Transverse colon (tissue), 4 donors: ENCODE data around the gene SNU13. TPM values are rescaled to one million over a fixed set of nuclear protein-coding genes. Genes with fewer than 3 reads are reported as not detected.

Experiments used
- DNase-seq: peaks from one replicate; pipeline ENCODE4 v3.0.0-alpha.2; 2019
- H3K27ac ChIP-seq, 4 donors: fragments of 200-600 bp; sonication (generic); 2 replicates each; pipeline ENCODE4 v1.5.1; 2016 to 2018; ENCODE audit warnings: inconsistent platforms in 4 of 4
- H3K27me3 ChIP-seq: fragments of 200-600 bp; sonication (generic); 2 replicates; pipeline ENCODE4 v1.5.1; 2017; ENCODE audit warnings: inconsistent platforms
- H3K36me3 ChIP-seq, 4 donors: fragments of 200-600 bp; sonication (generic); 2 replicates each; pipeline ENCODE4 v1.5.1; 2017 to 2019; ENCODE audit warnings: inconsistent platforms in 4 of 4
- H3K4me1 ChIP-seq, 4 donors: fragments of 200-600 bp; sonication (generic); 2 replicates each; pipeline ENCODE4 v1.5.1; 2017 to 2020; ENCODE audit warnings: inconsistent platforms in 4 of 4
- H3K4me3 ChIP-seq, 4 donors: fragments of 200-600 bp; sonication (generic); 1 replicate in 1 of 4; 2 replicates in 3 of 4; pipeline versions ENCODE4 v1.5.1 to v1.6.1; 2017 to 2019; ENCODE audit warnings: inconsistent platforms in 4 of 4
- H3K9me3 ChIP-seq, 2 donors: fragments of 200-600 bp; sonication (generic); 2 replicates each; pipeline ENCODE4 v1.5.1; 2017 to 2019; ENCODE audit warnings: inconsistent platforms in 2 of 2
- EP300 ChIP-seq: sonication (generic); formaldehyde crosslinking; IDR thresholded peaks from one replicate; pipeline ENCODE4 v1.6.1; 2017; ENCODE audit warnings: antibody characterized with exemption, low read depth
- POLR2A ChIP-seq: fragments of 450-650 bp; IDR thresholded peaks from one replicate; pipeline ENCODE4 v1.6.1; 2016; ENCODE audit warnings: antibody characterized with exemption, mild to moderate bottlenecking, moderate library complexity
- POLR2AphosphoS5 ChIP-seq, 3 donors: sonication (generic); formaldehyde crosslinking; IDR thresholded peaks; one replicate each; pipeline ENCODE4 v1.6.1; 2016; ENCODE audit warnings: antibody characterized with exemption in 3 of 3
- WGBS, 2 donors: methylation state at CpG; one replicate each; pipeline ENCODE4 v1.1.5; 2018; ENCODE audit warnings: low coverage in 1 of 2; 5-methylcytosine and 5-hydroxymethylcytosine counted together
- in situ Hi-C, 4 donors: fragments of 200-750 bp; cut with MboI; loops; one replicate each; pipeline versions ENCODE4 v1.15.0 to v1.15.1; 2017; ENCODE audit warnings: low sequenced_read_pairs in 3 of 4, low pct_ligation_motif_present in 1 of 4, low pct_unique_long_range_greater_than_20kb in 1 of 4
- intact Hi-C: fragments of 100-400 bp; cut with DNase I; formaldehyde crosslinking; loops from one replicate; pipeline ENCODE4 v1.15.1; 2023; ENCODE audit warnings: low total_unique reads
- total RNA-seq, 4 donors: library from RNA; depleted of rRNA; stranded (reverse); fragments of >200 nt; gene quantifications; one replicate each; pipeline ENCODE4 v1.1.0, GENCODE V29; 2016
- TF ChIP-seq, protein P1 (sequence below), 5 experiments: fragments of 200-600 bp in 3 of 5; fragments of 450-650 bp in 2 of 5; sonication (generic) in 3 of 5; IDR thresholded peaks; 1 replicate in 2 of 5; 2 replicates in 3 of 5; pipeline ENCODE4 v1.5.1; 2016 to 2017; ENCODE audit warnings: antibody characterized with exemption in 5 of 5, inconsistent platforms in 3 of 5, mild to moderate bottlenecking in 2 of 5, moderate library complexity in 1 of 5

The SNU13 gene
- total RNA-seq, 4 donors from 2014 or later, result 32.9 to 89.4 (median 58.9) TPM

DNA sequence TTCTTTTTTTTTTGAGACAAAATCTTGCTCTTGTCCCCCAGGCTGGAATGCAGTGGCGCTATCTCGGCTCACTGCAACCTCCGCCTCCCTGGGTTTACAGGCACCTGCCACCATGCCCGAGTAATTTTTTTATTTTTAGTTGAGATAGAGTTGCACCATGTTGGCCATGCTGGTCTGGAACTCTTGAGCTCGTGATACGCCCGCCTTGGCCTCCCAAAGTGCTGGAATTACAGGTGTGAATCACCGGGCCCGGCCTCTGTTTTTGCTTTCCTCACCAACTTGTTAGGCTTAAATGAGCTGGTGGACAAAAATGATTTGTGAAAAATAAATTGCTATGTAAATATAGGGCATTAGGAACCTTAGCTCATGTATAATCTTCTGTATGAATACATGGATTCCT, 14.1 kb upstream of the SNU13 start:
- in situ Hi-C loops (no loop called here), intact Hi-C loops (no loop called here)
- Histone ChIP-seq H3K4me1 (peaks cover 0 to 8% (median 4%) of the 10 kb centered on the region in 4 donors), H3K9me3 (no peaks in the 10 kb centered on the region), H3K27ac (no peak overlapping the region), H3K4me3 (no peak overlapping the region), H3K36me3 (no peaks in the 10 kb centered on the region), H3K27me3 (no peaks in the 10 kb centered on the region)
- TF ChIP-seq EP300, result no peak
- no peak for TF ChIP-seq POLR2AphosphoS5 (IDR thresholded peaks at IDR 0.05)
- no peak for TF ChIP-seq POLR2A
- TF ChIP-seq, protein P1, sequence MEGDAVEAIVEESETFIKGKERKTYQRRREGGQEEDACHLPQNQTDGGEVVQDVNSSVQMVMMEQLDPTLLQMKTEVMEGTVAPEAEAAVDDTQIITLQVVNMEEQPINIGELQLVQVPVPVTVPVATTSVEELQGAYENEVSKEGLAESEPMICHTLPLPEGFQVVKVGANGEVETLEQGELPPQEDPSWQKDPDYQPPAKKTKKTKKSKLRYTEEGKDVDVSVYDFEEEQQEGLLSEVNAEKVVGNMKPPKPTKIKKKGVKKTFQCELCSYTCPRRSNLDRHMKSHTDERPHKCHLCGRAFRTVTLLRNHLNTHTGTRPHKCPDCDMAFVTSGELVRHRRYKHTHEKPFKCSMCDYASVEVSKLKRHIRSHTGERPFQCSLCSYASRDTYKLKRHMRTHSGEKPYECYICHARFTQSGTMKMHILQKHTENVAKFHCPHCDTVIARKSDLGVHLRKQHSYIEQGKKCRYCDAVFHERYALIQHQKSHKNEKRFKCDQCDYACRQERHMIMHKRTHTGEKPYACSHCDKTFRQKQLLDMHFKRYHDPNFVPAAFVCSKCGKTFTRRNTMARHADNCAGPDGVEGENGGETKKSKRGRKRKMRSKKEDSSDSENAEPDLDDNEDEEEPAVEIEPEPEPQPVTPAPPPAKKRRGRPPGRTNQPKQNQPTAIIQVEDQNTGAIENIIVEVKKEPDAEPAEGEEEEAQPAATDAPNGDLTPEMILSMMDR (IDR thresholded peaks at IDR 0.05), result no peak
- 95% methylated on average over 9 of the region's 9 CpGs; no CpG with 5 or more reads in 1 of the 2 donors for WGBS, 2 donors
- DNase-seq, result no peak

DNA sequence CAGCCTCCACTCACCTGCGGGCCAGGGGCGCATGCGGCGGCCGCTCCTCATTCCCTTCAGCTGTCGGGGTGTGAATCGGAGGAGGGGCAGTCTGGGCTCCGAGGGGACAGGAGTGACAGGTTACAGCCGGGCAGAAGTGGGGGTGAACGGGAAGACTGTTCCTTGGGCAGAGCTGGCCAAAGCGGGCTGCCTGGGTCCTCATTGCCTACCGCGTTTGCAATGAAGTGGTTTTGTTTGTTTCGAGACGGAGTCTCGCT, 11.4 kb upstream of the SNU13 start:
- in situ Hi-C loops, result no loop called here
- no peak for DNase-seq
- no peak for TF ChIP-seq POLR2A
- no peak for TF ChIP-seq POLR2AphosphoS5 (IDR thresholded peaks at IDR 0.05)
- TF ChIP-seq EP300, result no peak
- TF ChIP-seq, protein P1 (IDR thresholded peaks at IDR 0.05), result no peak

DNA sequence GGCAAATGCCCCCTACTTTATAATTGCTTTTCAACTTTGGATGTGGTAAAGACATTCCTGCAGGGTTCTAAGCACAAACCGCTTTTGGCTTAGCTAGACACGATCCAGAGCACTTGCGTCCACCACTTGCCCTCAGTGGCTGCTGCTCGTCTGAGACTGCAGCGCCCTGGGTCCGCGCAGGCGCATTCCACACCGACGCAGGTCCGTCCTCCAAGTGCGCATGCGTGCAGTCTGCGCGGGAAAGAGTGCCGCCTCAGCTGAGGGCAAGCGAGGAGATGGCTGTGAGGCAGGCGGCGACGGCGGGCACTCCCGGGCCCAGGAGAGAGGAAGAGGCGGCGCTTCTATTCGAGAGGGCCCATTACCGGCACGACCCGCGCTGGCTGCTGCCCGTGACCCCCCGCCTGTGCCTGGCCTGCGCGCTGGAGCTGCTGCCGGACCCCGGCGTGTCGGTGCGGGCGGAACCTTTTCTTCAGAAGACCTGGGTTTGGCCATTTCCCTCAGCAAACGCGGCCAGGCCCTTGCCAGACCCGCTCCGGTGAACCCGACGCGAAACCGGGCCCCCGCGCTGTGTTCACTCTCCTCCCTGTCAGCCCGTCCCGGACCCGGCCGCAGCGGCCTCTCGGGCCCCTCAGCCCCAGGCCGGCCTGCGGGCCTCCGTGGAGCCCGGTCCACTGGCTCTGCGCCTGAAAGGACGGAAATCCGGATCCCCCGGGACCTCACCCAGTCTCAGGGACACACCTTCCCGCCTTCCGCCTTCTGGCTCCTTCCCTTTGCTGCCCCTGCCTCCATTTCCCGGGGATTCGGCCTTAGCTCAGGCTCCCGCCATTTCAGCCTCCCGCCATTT, 10.8 kb upstream of the SNU13 start, which contains the start of gene MEI1:
Gene MEI1 (plus strand): TSS at position 240 of the 844 bp plus-strand sequence. CDS start 36 bp downstream, at position 276.
- intact Hi-C loops (loop anchor here (5.0 kb wide), 2 partner anchors 158 to 243 kb away; no protein-coding TSS in a partner anchor), in situ Hi-C loops (loop anchor here in 3 of 4 donors (5.0 to 10.0 kb wide), 2 partner anchors 243 to 245 kb away; partner anchors contain the start of gene CENPM (in 1 of the 3))
- Histone ChIP-seq H3K9me3 (no peaks in the 10 kb centered on the region), H3K4me1 (peaks cover 4 to 18% (median 14%) of the 10 kb centered on the region in 4 donors), H3K27ac (no peak within 1 kb of the TSS), H3K36me3 (no peaks in the 10 kb centered on the region), H3K27me3 (no peaks in the 10 kb centered on the region), H3K4me3 (peak within 1 kb of the TSS in 1 of 4 donors; percentile 19)
- TF ChIP-seq POLR2AphosphoS5 (IDR thresholded peaks at IDR 0.05), result no peak
- peak; percentile 85 for DNase-seq
- 72% methylated on average over 52 of the region's 69 CpGs; no CpG with 5 or more reads in 1 of the 2 donors for WGBS, 2 donors

More for the DNA sequence above, 11.4 kb upstream of the SNU13 start:
- intact Hi-C loops, result no loop called here
- H3K27ac ChIP-seq, result no peak overlapping the region
- no peaks in the 10 kb centered on the region for H3K27me3 ChIP-seq
- H3K9me3 ChIP-seq, result no peaks in the 10 kb centered on the region
- H3K4me1 ChIP-seq, result peaks cover 4 to 18% (median 14%) of the 10 kb centered on the region in 4 donors
- no peaks in the 10 kb centered on the region for H3K36me3 ChIP-seq
- WGBS, 2 donors, result 98% methylated on average over 16 of the region's 16 CpGs; no CpG with 5 or more reads in 1 of the 2 donors
- H3K4me3 ChIP-seq, result no peak overlapping the region

DNA sequence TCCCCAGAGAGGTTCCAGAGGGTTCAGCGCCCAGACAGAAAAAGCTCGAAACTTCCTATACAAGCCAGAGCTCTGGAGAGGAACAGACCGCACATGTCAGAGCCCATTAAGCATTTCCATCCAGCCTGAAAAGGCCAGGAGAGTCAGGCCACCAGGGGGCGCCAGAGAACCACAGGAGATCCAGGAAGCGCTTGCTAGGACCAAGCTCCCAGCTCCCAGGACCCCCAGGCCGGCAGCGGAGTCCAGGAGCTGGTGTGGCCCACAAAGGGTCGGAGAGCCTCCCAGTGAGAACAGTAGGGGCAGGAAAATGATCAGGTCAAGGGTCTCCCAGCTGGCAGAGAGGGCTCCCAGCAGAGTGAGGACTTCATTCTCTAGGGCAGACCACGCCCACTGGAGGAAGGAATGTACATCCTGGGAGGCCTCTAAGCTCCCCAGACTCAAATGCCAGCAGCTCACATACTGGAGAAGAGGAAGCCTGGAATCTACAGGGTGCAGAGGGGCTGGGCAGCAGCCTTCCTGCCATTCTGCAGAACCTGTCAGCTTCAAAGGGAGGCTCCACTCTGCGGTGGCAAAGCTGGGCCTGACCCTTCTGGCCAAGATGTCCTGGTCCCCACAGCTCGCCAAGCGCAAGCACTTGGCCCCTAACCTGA, 8.6 kb upstream of the SNU13 start:
- intact Hi-C loops (loop anchor here (5.0 kb wide), 2 partner anchors 160 to 245 kb away; no protein-coding TSS in a partner anchor), in situ Hi-C loops (loop anchor here in 3 of 4 donors (5.0 to 10.0 kb wide), 2 partner anchors 245 to 248 kb away; partner anchors contain the start of gene CENPM (in 1 of the 3))
- 5% methylated on average over 9 of the region's 12 CpGs; no CpG with 5 or more reads in 1 of the 2 donors for WGBS, 2 donors

More for the DNA sequence above, 8.6 kb upstream of the SNU13 start:
- DNase-seq, result peak; percentile 95
- Histone ChIP-seq H3K36me3 (no peaks in the 10 kb centered on the region), H3K27ac (peak overlapping the region; percentile 30 to 67 (median 40)), H3K4me1 (peaks cover 4 to 18% (median 14%) of the 10 kb centered on the region in 4 donors), H3K4me3 (peak overlapping the region in 1 of 4 donors; percentile 42), H3K9me3 (no peaks in the 10 kb centered on the region), H3K27me3 (no peaks in the 10 kb centered on the region)
- TF ChIP-seq, protein P1 (IDR thresholded peaks at IDR 0.05), result peak; percentile 98 to 100 (median 99)
- no peak for TF ChIP-seq EP300
- TF ChIP-seq POLR2A, result no peak
- TF ChIP-seq POLR2AphosphoS5 (IDR thresholded peaks at IDR 0.05), result no peak
